Neural progenitor cell (in vitro differentiated cells): ENCODE data around the gene GNB2. TPM values are rescaled to one million over a fixed set of nuclear protein-coding genes. Genes with fewer than 3 reads are reported as not detected.
"Not testable (repeated sequence)": the region's sequence is repeated elsewhere in the genome, so short reads cannot be mapped to it uniquely, and the experiment has no call there.

ENCODE experiments used
- DNase-seq: peaks from one replicate; pipeline ENCODE4 v3.0.0-alpha.2; 2016; ENCODE audit warnings: low spot score
- H2AFZ ChIP-seq: fragments of 200-600 bp; sonication (generic); replicated peaks from 2 replicates; pipeline ENCODE4 v1.6.1; 2016; ENCODE audit warnings: antibody characterized with exemption
- H3F3A ChIP-seq: fragments of 200-600 bp; sonication (generic); 2 replicates; pipeline ENCODE4 v1.6.1; 2016; ENCODE audit warnings: antibody characterized with exemption, low read depth
- H3K27ac ChIP-seq: fragments of 200-600 bp; sonication (generic); 2 replicates; pipeline ENCODE4 v1.5.1; 2016; ENCODE audit warnings: mild to moderate bottlenecking
- H3K27me3 ChIP-seq: fragments of 200-600 bp; sonication (generic); 2 replicates; pipeline ENCODE4 v1.6.1; 2016; ENCODE audit warnings: mild to moderate bottlenecking, moderate library complexity
- H3K36me3 ChIP-seq: fragments of 200-600 bp; sonication (generic); 2 replicates; pipeline ENCODE4 v1.5.1; 2016
- H3K4me1 ChIP-seq: fragments of 200-600 bp; sonication (generic); 2 replicates; pipeline ENCODE4 v1.6.1; 2016; ENCODE audit warnings: mixed run types
- H3K4me2 ChIP-seq: fragments of 200-600 bp; sonication (generic); 2 replicates; pipeline ENCODE4 v1.6.1; 2016
- H3K4me3 ChIP-seq: fragments of 200-600 bp; sonication (generic); 2 replicates; pipeline ENCODE4 v1.5.1; 2016
- H3K79me2 ChIP-seq: fragments of 200-600 bp; sonication (generic); 2 replicates; pipeline ENCODE4 v1.6.1; 2016; ENCODE audit warnings: low read depth
- H3K9ac ChIP-seq: fragments of 200-600 bp; sonication (generic); 2 replicates; pipeline ENCODE4 v1.6.1; 2016
- H3K9me3 ChIP-seq: fragments of 200-600 bp; sonication (generic); 2 replicates; pipeline ENCODE4 v1.5.1; 2016; ENCODE audit warnings: low read depth
- H4K20me1 ChIP-seq: fragments of 200-600 bp; sonication (generic); 2 replicates; pipeline ENCODE4 v1.6.1; 2016; ENCODE audit warnings: low read depth
- H3K27ac Mint-ChIP-seq: 3 replicates; pipeline ENCODE4 v1.8.0; 2021; ENCODE audit warnings: mixed read lengths
- H3K27me3 Mint-ChIP-seq: 2 replicates; pipeline ENCODE4 v1.8.0; 2022; ENCODE audit warnings: low read depth, mild to moderate bottlenecking, inconsistent platforms, moderate library complexity, mixed read lengths; ENCODE audit not compliant: insufficient read depth
- H3K36me3 Mint-ChIP-seq: 3 replicates; pipeline ENCODE4 v1.8.0; 2021; ENCODE audit warnings: mixed read lengths
- H3K4me1 Mint-ChIP-seq: 3 replicates; pipeline ENCODE4 v1.8.0; 2021; ENCODE audit warnings: mixed read lengths
- H3K4me3 Mint-ChIP-seq: 3 replicates; pipeline ENCODE4 v1.8.0; 2021; ENCODE audit warnings: mild to moderate bottlenecking, moderate library complexity, mixed read lengths
- H3K9me3 Mint-ChIP-seq: 3 replicates; pipeline ENCODE4 v1.8.0; 2020; ENCODE audit warnings: mixed read lengths
- CTCF ChIP-seq: fragments of 200-600 bp; sonication (generic); IDR thresholded peaks from 2 replicates; pipeline ENCODE4 v1.5.1; 2017; ENCODE audit warnings: antibody characterized with exemption, mild to moderate bottlenecking
- EZH2 ChIP-seq: fragments of 200-600 bp; sonication (generic); IDR thresholded peaks from 2 replicates; pipeline ENCODE4 v1.6.1; 2017; ENCODE audit warnings: antibody characterized with exemption, mild to moderate bottlenecking, moderate library complexity
- EZH2phosphoT487 ChIP-seq: fragments of 200-600 bp; sonication (generic); IDR thresholded peaks from 2 replicates; pipeline ENCODE4 v1.6.1; 2017; ENCODE audit warnings: antibody characterized with exemption
- total RNA-seq: library from RNA; depleted of rRNA; stranded (reverse); fragments of >200 nt; gene quantifications from 2 replicates; pipeline ENCODE4 v1.2.3, GENCODE V29; 2015; ENCODE audit warnings: low replicate concordance

GNB2 gene
- total RNA-seq, 1 donor from 2014 or later = 54.3 TPM

DNA sequence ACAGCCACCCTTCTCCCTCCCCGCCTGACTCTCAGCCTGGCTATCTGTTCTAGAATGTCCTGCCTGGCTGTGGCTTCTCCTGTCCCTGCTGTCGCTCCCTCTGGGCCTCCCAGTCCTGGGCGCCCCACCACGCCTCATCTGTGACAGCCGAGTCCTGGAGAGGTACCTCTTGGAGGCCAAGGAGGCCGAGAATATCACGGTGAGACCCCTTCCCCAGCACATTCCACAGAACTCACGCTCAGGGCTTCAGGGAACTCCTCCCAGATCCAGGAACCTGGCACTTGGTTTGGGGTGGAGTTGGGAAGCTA, 47.9 kb downstream of the GNB2 start:
- Histone ChIP-seq H3K36me3 (no peaks in the 10 kb centered on the region), H2AFZ (no peak overlapping the region), H3K9me3 (no peaks in the 10 kb centered on the region), H3K27ac (no peak overlapping the region), H3K4me2 (no peak overlapping the region), H3K9ac (no peak overlapping the region), H3K79me2 (no peaks in the 10 kb centered on the region), H4K20me1 (peaks cover 3% of the 10 kb centered on the region), H3K4me3 (no peak overlapping the region), H3F3A (peaks cover 3% of the 10 kb centered on the region), H3K27me3 (peaks cover 81% of the 10 kb centered on the region), H3K4me1 (peaks cover 5% of the 10 kb centered on the region)
- Mint-ChIP-seq H3K27me3 (peaks cover 41% of the 10 kb centered on the region), H3K27ac (no peak overlapping the region), H3K36me3 (no peaks in the 10 kb centered on the region), H3K4me1 (peaks cover 9% of the 10 kb centered on the region), H3K4me3 (no peak overlapping the region), H3K9me3 (peaks cover 16% of the 10 kb centered on the region)
- DNase-seq = no peak
- TF ChIP-seq EZH2phosphoT487 (no peak), CTCF (no peak), EZH2 (no peak)

GRCh38 chr7:100722480-100723212, 49.1 kb downstream of the GNB2 start:
- H3K9me3 Mint-ChIP-seq = peaks cover 16% of the 10 kb centered on the region
- Histone ChIP-seq H3K9ac (no peak overlapping the region), H3K36me3 (no peaks in the 10 kb centered on the region), H3K27me3 (peaks cover 86% of the 10 kb centered on the region), H3K4me3 (no peak overlapping the region), H3K79me2 (no peaks in the 10 kb centered on the region), H3F3A (peaks cover 3% of the 10 kb centered on the region), H3K4me2 (no peak overlapping the region), H4K20me1 (peaks cover 3% of the 10 kb centered on the region), H3K27ac (no peak overlapping the region), H2AFZ (no peak overlapping the region), H3K9me3 (no peaks in the 10 kb centered on the region), H3K4me1 (peaks cover 5% of the 10 kb centered on the region)
- TF ChIP-seq EZH2phosphoT487 (no peak), CTCF (no peak), EZH2 (no peak)
- H3K4me3 Mint-ChIP-seq = peak overlapping the region; percentile 31
- peaks cover 42% of the 10 kb centered on the region for H3K27me3 Mint-ChIP-seq
- no peaks in the 10 kb centered on the region for H3K36me3 Mint-ChIP-seq
- H3K27ac Mint-ChIP-seq = no peak overlapping the region
- peaks cover 9% of the 10 kb centered on the region for H3K4me1 Mint-ChIP-seq
- no peak for DNase-seq

DNA sequence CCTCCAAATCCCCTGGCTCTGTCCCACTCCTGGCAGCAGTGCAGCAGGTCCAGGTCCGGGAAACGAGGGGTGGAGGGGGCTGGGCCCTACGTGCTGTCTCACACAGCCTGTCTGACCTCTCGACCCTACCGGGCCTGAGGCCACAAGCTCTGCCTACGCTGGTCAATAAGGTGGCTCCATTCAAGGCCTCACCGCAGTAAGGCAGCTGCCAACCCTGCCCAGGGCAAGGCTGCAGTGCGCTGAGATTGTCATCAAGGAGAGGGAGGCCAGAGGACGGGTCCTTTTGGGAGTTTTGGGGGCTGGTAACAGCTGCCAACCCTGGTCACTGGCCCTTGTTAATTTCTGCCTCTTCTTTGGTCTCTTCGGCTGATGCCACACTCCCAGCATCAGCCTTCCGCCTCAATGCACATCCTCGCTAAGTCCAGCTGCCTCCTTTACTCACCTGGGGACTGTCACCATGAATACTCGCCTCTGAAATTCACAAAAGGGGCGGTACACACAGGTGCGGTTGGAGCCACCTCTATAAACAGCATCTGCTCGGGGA, 50.3 kb downstream of the GNB2 start:
- H3K27ac Mint-ChIP-seq = no peak overlapping the region
- no peak for DNase-seq
- Histone ChIP-seq H3K9ac (no peak overlapping the region), H3K27me3 (peaks cover 79% of the 10 kb centered on the region), H3K79me2 (no peaks in the 10 kb centered on the region), H3K36me3 (no peaks in the 10 kb centered on the region), H3K27ac (no peak overlapping the region), H3K9me3 (no peaks in the 10 kb centered on the region), H3K4me3 (no peak overlapping the region), H3F3A (peaks cover 3% of the 10 kb centered on the region), H2AFZ (no peak overlapping the region), H3K4me1 (peaks cover 5% of the 10 kb centered on the region), H3K4me2 (no peak overlapping the region), H4K20me1 (peaks cover 3% of the 10 kb centered on the region)
- peaks cover 44% of the 10 kb centered on the region for H3K27me3 Mint-ChIP-seq
- peaks cover 8% of the 10 kb centered on the region for H3K9me3 Mint-ChIP-seq
- no peak for TF ChIP-seq EZH2phosphoT487
- TF ChIP-seq EZH2 = no peak
- TF ChIP-seq CTCF = no peak
- H3K4me3 Mint-ChIP-seq = no peak overlapping the region
- H3K36me3 Mint-ChIP-seq = no peaks in the 10 kb centered on the region
- H3K4me1 Mint-ChIP-seq = peaks cover 9% of the 10 kb centered on the region

DNA sequence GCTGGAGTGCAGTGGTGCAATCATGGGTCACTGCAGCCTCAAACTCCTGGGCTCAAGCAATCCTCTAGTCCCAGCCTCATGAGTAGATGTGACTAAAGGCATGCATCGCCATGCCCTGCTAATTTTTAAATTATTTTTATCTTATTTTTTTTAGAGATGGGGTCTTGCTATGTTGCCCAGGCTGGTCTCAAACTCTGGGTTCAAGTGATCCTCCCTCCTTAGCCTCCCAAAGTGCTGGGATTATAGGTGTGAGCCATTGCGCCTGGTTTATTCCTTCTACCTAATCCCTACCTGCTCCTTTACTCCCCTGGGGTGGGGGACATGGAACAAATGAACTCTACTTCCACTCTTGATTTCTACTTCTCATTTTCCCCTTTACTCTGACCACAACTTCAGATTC, 50.8 kb downstream of the GNB2 start:
- DNase-seq, H3K36me3 ChIP-seq, H3K4me1 Mint-ChIP-seq, H3K79me2 ChIP-seq, H3K4me3 ChIP-seq, H3K27ac Mint-ChIP-seq, H3K4me3 Mint-ChIP-seq, H3F3A ChIP-seq, H4K20me1 ChIP-seq, H3K9me3 ChIP-seq, H3K9ac ChIP-seq, H3K36me3 Mint-ChIP-seq, H3K27ac ChIP-seq, H3K9me3 Mint-ChIP-seq, H3K4me2 ChIP-seq, H3K4me1 ChIP-seq, H2AFZ ChIP-seq: not testable (repeated sequence)
- H3K27me3 ChIP-seq = peaks cover 74% of the 10 kb centered on the region
- peaks cover 40% of the 10 kb centered on the region for H3K27me3 Mint-ChIP-seq
